Thoracic aorta (tissue), 2 donors: ENCODE results near the gene WDR43. TPM values are rescaled to one million over a fixed set of nuclear protein-coding genes. Genes with fewer than 3 reads are reported as not detected.

Source experiments
- ATAC-seq: fragments of 150-250 bp; one replicate; pipeline ENCODE4 v1.8.0; 2017; ENCODE audit warnings: low read depth; ENCODE audit not compliant: insufficient number of reproducible peaks, low FRiP score
- DNase-seq: peaks from one replicate; pipeline ENCODE4 v3.0.0-alpha.2; 2020; ENCODE audit warnings: low spot score
- H3K27ac ChIP-seq, 2 donors: fragments of 200-600 bp; sonication (generic); 1 replicate in 1 of 2; 2 replicates in 1 of 2; pipeline ENCODE4 v1.5.1; 2016; ENCODE audit warnings: mild to moderate bottlenecking in 2 of 2, moderate library complexity in 2 of 2
- H3K27me3 ChIP-seq: fragments of 200-600 bp; sonication (generic); replicated peaks from 2 replicates; pipeline ENCODE4 v1.6.0; 2016; ENCODE audit warnings: mild to moderate bottlenecking; ENCODE audit not compliant: insufficient read depth
- H3K36me3 ChIP-seq: fragments of 200-600 bp; sonication (generic); one replicate; pipeline ENCODE4 v1.5.1; 2016
- H3K4me1 ChIP-seq, 2 donors: fragments of 200-600 bp; sonication (generic); 1 replicate in 1 of 2; 2 replicates in 1 of 2; pipeline versions ENCODE4 v1.5.1 to v1.6.0; 2016; ENCODE audit warnings: low read depth in 2 of 2, mild to moderate bottlenecking in 1 of 2; ENCODE audit not compliant: control insufficient read depth in 1 of 2
- H3K4me3 ChIP-seq: fragments of 200-600 bp; sonication (generic); 2 replicates; pipeline ENCODE4 v1.5.1; 2016; ENCODE audit warnings: mild to moderate bottlenecking
- H3K9me3 ChIP-seq: fragments of 200-600 bp; sonication (generic); 2 replicates; pipeline ENCODE4 v1.5.1; 2016
- CTCF ChIP-seq: fragments of 200-600 bp; sonication (generic); IDR thresholded peaks from one replicate; pipeline ENCODE4 v1.5.1; 2019; ENCODE audit warnings: antibody characterized with exemption
- total RNA-seq, 2 donors: library from RNA; depleted of rRNA; stranded (reverse); fragments of >200 nt; gene quantifications; one replicate each; pipeline versions ENCODE4 v1.1.0 to v1.2.3, GENCODE V29; 2016

The WDR43 gene
- total RNA-seq, 2 donors from 2014 or later: 19.8 to 76.4 TPM

GRCh38 chr2:28956890-28957289, 62.4 kb downstream of the WDR43 start:
- ATAC-seq: no peak
- Histone ChIP-seq H3K4me1 (no peaks in the 10 kb centered on the region), H3K4me3 (peak overlapping the region; percentile 37)

GRCh38 chr2:28958689-28959088, 64.2 kb downstream of the WDR43 start:
- peak; percentile 40 for ATAC-seq
- H3K4me1 ChIP-seq: no peaks in the 10 kb centered on the region
- no peak overlapping the region for H3K27ac ChIP-seq
- H3K27me3 ChIP-seq: no peaks in the 10 kb centered on the region
- peak; percentile 71 for TF ChIP-seq CTCF
- no peaks in the 10 kb centered on the region for H3K9me3 ChIP-seq
- no peak for DNase-seq
- H3K36me3 ChIP-seq: no peaks in the 10 kb centered on the region
- no peak overlapping the region for H3K4me3 ChIP-seq

More at GRCh38 chr2:28956890-28957289, 62.4 kb downstream of the WDR43 start:
- Histone ChIP-seq H3K27me3 (no peaks in the 10 kb centered on the region), H3K9me3 (no peaks in the 10 kb centered on the region), H3K27ac (no peak overlapping the region), H3K36me3 (no peaks in the 10 kb centered on the region)
- TF ChIP-seq CTCF: peak; percentile 11
- DNase-seq: no peak

DNA sequence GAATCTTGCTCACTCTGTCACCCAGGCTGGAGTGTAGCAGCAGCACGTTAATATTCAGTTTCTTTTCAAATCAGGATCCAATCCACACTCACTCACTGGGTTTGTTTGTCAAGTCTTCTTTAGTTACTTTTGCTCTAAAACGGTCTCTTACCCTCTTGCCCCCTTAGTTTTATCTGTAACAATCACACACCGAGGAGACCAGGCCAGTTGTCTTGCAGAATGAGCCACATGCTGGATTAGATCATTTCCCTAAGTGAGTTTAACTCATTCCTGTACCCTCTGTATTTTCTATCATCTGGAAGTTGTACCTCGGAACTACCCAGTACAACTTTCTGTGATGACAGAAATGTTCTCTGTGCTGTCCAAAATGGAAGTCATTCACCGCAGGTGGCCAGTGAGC, 65.9 kb downstream of the WDR43 start:
- Histone ChIP-seq H3K9me3 (no peaks in the 10 kb centered on the region), H3K36me3 (no peaks in the 10 kb centered on the region), H3K4me3 (no peak overlapping the region), H3K27ac (no peak overlapping the region), H3K4me1 (no peaks in the 10 kb centered on the region), H3K27me3 (no peaks in the 10 kb centered on the region)
- ATAC-seq (no peak), DNase-seq (no peak)
- TF ChIP-seq CTCF: no peak

GRCh38 chr2:28962505-28962904, 68.0 kb downstream of the WDR43 start:
- H3K9me3 ChIP-seq: no peaks in the 10 kb centered on the region
- no peak overlapping the region for H3K4me3 ChIP-seq
- no peaks in the 10 kb centered on the region for H3K4me1 ChIP-seq
- DNase-seq (no peak), ATAC-seq (no peak)
- no peak for TF ChIP-seq CTCF
- no peak overlapping the region for H3K27ac ChIP-seq
- no peaks in the 10 kb centered on the region for H3K27me3 ChIP-seq
- no peaks in the 10 kb centered on the region for H3K36me3 ChIP-seq

GRCh38 chr2:28970464-28971160, 76.1 kb downstream of the WDR43 start:
- no peaks in the 10 kb centered on the region for H3K27me3 ChIP-seq
- DNase-seq (no peak), ATAC-seq (no peak)
- no peak overlapping the region for H3K4me3 ChIP-seq
- H3K27ac ChIP-seq: no peak overlapping the region
- no peaks in the 10 kb centered on the region for H3K36me3 ChIP-seq
- no peak for TF ChIP-seq CTCF
- H3K9me3 ChIP-seq: no peaks in the 10 kb centered on the region
- no peaks in the 10 kb centered on the region for H3K4me1 ChIP-seq
